ENCODE data around the gene PAX7. TPM values are rescaled to one million over a fixed set of nuclear protein-coding genes. Genes with fewer than 3 reads are reported as not detected.

The PAX7 gene
- total and polyA plus RNA-seq, 2 experiments from 2014 or later = 0.03 TPM; not detected in 1

DNA sequence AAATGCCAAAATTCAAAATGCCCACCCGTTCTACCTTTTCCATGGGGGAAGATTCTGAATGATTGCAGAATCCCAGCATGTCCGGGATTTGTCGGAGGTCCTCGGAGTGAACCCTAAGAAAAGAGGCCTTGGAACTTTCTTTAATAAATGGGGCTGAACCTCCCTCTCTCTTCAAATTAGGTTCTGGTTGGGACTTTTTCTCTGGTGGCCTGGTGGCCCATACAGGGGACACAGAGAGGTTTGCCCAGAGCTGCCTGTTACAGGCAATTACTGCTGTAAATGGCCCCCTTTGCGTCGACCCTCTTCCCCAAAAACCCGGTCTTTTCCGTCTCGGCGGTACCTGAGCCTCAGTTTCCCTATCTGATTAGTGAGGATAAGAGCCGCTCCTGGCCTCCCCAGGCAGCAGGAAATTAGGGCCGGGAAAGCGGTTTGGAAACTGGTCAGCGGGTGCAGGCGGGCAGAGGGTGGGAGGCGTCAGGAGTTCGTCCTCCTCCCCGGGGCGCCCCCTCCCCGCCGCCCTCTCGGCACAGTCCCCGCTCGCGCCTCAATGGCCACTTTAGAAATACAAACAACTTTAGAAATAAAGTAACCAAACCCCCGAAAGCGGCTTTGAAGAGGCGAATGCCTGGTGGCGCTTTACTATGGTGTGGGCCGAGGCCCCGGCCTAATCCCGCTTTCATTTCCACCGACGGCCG, 15.6 kb downstream of the PAX7 start (continued):
- TF ChIP-seq, protein P1, sequence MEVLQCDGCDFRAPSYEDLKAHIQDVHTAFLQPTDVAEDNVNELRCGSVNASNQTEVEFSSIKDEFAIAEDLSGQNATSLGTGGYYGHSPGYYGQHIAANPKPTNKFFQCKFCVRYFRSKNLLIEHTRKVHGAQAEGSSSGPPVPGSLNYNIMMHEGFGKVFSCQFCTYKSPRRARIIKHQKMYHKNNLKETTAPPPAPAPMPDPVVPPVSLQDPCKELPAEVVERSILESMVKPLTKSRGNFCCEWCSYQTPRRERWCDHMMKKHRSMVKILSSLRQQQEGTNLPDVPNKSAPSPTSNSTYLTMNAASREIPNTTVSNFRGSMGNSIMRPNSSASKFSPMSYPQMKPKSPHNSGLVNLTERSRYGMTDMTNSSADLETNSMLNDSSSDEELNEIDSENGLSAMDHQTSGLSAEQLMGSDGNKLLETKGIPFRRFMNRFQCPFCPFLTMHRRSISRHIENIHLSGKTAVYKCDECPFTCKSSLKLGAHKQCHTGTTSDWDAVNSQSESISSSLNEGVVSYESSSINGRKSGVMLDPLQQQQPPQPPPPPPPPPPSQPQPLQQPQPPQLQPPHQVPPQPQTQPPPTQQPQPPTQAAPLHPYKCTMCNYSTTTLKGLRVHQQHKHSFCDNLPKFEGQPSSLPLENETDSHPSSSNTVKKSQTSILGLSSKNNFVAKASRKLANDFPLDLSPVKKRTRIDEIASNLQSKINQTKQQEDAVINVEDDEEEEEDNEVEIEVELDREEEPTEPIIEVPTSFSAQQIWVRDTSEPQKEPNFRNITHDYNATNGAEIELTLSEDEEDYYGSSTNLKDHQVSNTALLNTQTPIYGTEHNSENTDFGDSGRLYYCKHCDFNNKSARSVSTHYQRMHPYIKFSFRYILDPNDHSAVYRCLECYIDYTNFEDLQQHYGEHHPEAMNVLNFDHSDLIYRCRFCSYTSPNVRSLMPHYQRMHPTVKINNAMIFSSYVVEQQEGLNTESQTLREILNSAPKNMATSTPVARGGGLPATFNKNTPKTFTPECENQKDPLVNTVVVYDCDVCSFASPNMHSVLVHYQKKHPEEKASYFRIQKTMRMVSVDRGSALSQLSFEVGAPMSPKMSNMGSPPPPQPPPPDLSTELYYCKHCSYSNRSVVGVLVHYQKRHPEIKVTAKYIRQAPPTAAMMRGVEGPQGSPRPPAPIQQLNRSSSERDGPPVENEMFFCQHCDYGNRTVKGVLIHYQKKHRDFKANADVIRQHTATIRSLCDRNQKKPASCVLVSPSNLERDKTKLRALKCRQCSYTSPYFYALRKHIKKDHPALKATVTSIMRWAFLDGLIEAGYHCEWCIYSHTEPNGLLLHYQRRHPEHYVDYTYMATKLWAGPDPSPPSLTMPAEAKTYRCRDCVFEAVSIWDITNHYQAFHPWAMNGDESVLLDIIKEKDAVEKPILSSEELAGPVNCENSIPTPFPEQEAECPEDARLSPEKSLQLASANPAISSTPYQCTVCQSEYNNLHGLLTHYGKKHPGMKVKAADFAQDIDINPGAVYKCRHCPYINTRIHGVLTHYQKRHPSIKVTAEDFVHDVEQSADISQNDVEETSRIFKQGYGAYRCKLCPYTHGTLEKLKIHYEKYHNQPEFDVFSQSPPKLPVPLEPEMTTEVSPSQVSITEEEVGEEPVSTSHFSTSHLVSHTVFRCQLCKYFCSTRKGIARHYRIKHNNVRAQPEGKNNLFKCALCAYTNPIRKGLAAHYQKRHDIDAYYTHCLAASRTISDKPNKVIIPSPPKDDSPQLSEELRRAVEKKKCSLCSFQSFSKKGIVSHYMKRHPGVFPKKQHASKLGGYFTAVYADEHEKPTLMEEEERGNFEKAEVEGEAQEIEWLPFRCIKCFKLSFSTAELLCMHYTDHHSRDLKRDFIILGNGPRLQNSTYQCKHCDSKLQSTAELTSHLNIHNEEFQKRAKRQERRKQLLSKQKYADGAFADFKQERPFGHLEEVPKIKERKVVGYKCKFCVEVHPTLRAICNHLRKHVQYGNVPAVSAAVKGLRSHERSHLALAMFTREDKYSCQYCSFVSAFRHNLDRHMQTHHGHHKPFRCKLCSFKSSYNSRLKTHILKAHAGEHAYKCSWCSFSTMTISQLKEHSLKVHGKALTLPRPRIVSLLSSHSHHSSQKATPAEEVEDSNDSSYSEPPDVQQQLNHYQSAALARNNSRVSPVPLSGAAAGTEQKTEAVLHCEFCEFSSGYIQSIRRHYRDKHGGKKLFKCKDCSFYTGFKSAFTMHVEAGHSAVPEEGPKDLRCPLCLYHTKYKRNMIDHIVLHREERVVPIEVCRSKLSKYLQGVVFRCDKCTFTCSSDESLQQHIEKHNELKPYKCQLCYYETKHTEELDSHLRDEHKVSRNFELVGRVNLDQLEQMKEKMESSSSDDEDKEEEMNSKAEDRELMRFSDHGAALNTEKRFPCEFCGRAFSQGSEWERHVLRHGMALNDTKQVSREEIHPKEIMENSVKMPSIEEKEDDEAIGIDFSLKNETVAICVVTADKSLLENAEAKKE (CRISPR knock-in tag; IDR thresholded peaks at IDR 0.05) = no peak
- TF ChIP-seq JUNB (IDR thresholded peaks at IDR 0.05; ENCODE audit: unreplicated experiment) (no peak), ZNF114 (CRISPR knock-in tag; IDR thresholded peaks at IDR 0.05) (no peak), CREB1 (CRISPR knock-in tag; IDR thresholded peaks at IDR 0.05; ENCODE audit: low read depth) (no peak), ZNF331 (CRISPR knock-in tag; IDR thresholded peaks at IDR 0.05; ENCODE audit: low read depth) (no peak), EZH2phosphoT487 (IDR thresholded peaks at IDR 0.05; ENCODE audit: unreplicated experiment) (peak; percentile 15), POLR2AphosphoS5 (IDR thresholded peaks at IDR 0.05; ENCODE audit: low read depth) (no peak)

DNA sequence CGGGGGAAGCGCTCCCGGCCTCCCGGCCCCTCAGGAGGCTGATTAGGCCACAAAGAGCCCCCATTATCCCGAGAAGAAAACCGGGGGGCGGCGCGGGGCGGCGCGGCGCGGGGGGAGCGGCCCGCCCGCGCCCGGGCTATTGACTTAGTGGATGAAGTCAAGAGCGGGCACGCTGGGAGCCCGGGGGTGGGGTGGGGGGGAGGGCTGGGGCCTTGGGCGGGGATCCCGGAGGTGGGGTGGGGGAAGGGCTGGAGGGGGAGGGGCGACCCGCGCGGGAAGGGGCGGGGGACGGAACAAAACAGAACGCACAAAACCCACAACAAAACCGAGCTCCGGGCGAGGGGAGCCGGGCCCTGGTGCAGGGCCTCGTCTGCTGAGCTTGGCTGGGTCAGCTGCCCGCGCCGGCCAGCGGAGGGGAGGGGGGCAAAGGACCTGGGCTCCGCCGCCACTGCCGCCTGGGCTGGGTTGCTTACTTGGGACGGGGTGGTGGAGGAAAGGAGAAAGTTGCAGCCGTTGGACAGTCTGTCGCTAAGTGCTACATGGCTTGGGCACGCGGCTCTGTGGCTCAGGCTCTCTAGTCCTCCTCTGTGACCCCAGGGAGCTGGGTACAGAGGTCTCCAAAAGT, 16.3 kb downstream of the PAX7 start:
- peak overlapping the region; percentile 51 for H3K4me3 ChIP-seq
- H3K79me2 ChIP-seq (replicated peaks; ENCODE audit: insufficient read depth) = no peaks in the 10 kb centered on the region
- Mint-ChIP-seq H3K36me3 (ENCODE audit: low read depth) (peaks cover 3% of the 10 kb centered on the region; the same call in 1 of the 3 replicates), H3K4me1 (peaks cover 70% of the 10 kb centered on the region), H3K27ac (no peak overlapping the region), H3K9me3 (peaks cover 9% of the 10 kb centered on the region; the same call in 2 of the 3 replicates), H3K27me3 (ENCODE audit: insufficient read depth, low read depth, poor library complexity) (peaks cover 92% of the 10 kb centered on the region), H3K4me3 (peak overlapping the region; percentile 42; the same call in 1 of the 3 replicates)
- H3K27ac ChIP-seq (ENCODE audit: low read depth) = no peak overlapping the region
- no peaks in the 10 kb centered on the region; the same call in 1 of the 2 replicates for H3K36me3 ChIP-seq (ENCODE audit: insufficient read depth)
- peak; percentile 6; the same call in 2 of the 3 replicates for ATAC-seq
- peak; percentile 68 for DNase-seq (ENCODE audit: low spot score)
- peaks cover 95% of the 10 kb centered on the region for H3K27me3 ChIP-seq (ENCODE audit: insufficient read depth)
- no peak overlapping the region; the same call in 1 of the 2 replicates for H2AFZ ChIP-seq
- H3K4me2 ChIP-seq = peak overlapping the region; percentile 81
- H3K4me1 ChIP-seq (ENCODE audit: insufficient read depth) = peaks cover 80% of the 10 kb centered on the region
- H4K20me1 ChIP-seq (replicated peaks; ENCODE audit: insufficient read depth) = peaks cover 18% of the 10 kb centered on the region
- H3K9me2 ChIP-seq (ENCODE audit: insufficient read depth) = no peaks in the 10 kb centered on the region
- H3F3A ChIP-seq (replicated peaks; ENCODE audit: low read depth) = peaks cover 44% of the 10 kb centered on the region
- no peak for TF ChIP-seq EZH2phosphoT487 (IDR thresholded peaks at IDR 0.05; ENCODE audit: unreplicated experiment)
- no peak for TF ChIP-seq JUNB (IDR thresholded peaks at IDR 0.05; ENCODE audit: unreplicated experiment)
- no peak for TF ChIP-seq NANOG (IDR thresholded peaks at IDR 0.05; ENCODE audit: borderline replicate concordance)
- no peak for TF ChIP-seq ETS1 (IDR thresholded peaks at IDR 0.05)
- no peak for TF ChIP-seq CTCF (conservative IDR thresholded peaks at IDR 0.05; ENCODE audit: low read depth in 2 of 2)
- TF ChIP-seq, protein P2, sequence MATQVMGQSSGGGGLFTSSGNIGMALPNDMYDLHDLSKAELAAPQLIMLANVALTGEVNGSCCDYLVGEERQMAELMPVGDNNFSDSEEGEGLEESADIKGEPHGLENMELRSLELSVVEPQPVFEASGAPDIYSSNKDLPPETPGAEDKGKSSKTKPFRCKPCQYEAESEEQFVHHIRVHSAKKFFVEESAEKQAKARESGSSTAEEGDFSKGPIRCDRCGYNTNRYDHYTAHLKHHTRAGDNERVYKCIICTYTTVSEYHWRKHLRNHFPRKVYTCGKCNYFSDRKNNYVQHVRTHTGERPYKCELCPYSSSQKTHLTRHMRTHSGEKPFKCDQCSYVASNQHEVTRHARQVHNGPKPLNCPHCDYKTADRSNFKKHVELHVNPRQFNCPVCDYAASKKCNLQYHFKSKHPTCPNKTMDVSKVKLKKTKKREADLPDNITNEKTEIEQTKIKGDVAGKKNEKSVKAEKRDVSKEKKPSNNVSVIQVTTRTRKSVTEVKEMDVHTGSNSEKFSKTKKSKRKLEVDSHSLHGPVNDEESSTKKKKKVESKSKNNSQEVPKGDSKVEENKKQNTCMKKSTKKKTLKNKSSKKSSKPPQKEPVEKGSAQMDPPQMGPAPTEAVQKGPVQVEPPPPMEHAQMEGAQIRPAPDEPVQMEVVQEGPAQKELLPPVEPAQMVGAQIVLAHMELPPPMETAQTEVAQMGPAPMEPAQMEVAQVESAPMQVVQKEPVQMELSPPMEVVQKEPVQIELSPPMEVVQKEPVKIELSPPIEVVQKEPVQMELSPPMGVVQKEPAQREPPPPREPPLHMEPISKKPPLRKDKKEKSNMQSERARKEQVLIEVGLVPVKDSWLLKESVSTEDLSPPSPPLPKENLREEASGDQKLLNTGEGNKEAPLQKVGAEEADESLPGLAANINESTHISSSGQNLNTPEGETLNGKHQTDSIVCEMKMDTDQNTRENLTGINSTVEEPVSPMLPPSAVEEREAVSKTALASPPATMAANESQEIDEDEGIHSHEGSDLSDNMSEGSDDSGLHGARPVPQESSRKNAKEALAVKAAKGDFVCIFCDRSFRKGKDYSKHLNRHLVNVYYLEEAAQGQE (IDR thresholded peaks at IDR 0.05; ENCODE audit: unreplicated experiment) = no peak
